PC-3 (cell line): Measurements from ENCODE around the gene DNAH10. TPM values are rescaled to one million over a fixed set of nuclear protein-coding genes. Genes with fewer than 3 reads are reported as not detected.

Experiments used
- ATAC-seq: fragments of 200-7000 bp; cut with Tn5 transposase; 2 replicates; pipeline ENCODE4 v1.9.1; 2020; ENCODE audit warnings: mild to moderate bottlenecking, moderate library complexity
- BruUV-seq: library from RNA; stranded (reverse); fragments of 400-500 nt; replicated peaks from 2 replicates; lab custom pipeline; 2021; lab: Mats Ljungman, UMichigan
- CTCF ChIA-PET: fragments of 300-600 bp; sonication (Branson Sonifier 250); formaldehyde crosslinking; loops from one replicate; lab custom pipeline; 2022; ENCODE audit warnings: antibody characterized with exemption; lab: Charles Lee
- POLR2A ChIA-PET: fragments of 300-600 bp; sonication (Branson Sonifier 250); formaldehyde crosslinking; loops from one replicate; lab custom pipeline; 2022; ENCODE audit warnings: antibody characterized with exemption; ENCODE audit not compliant: unreplicated experiment; lab: Charles Lee
- DNase-seq: peaks from one replicate; pipeline ENCODE4 v3.0.0-alpha.2; 2015
- H2AFZ ChIP-seq: fragments of 300-600 bp; sonication (generic); 2 replicates; pipeline ENCODE4 v1.6.0; 2016; ENCODE audit warnings: antibody characterized with exemption, low read length
- H3F3A ChIP-seq: fragments of 300-600 bp; sonication (generic); one replicate; pipeline ENCODE4 v1.6.0; 2017; ENCODE audit warnings: antibody characterized with exemption, low read length, control low read depth, mild to moderate bottlenecking; ENCODE audit not compliant: unreplicated experiment
- H3K27ac ChIP-seq: fragments of 300-600 bp; sonication (generic); 2 replicates; pipeline ENCODE4 v1.5.1; 2016; ENCODE audit warnings: mild to moderate bottlenecking, low read length
- H3K27me3 ChIP-seq: fragments of 300-600 bp; sonication (generic); 2 replicates; pipeline ENCODE4 v1.6.1; 2016; ENCODE audit warnings: low read length, mixed read lengths
- H3K36me3 ChIP-seq: fragments of 300-600 bp; sonication (generic); 2 replicates; pipeline ENCODE4 v1.6.1; 2016; ENCODE audit warnings: low read depth, mixed run types, low read length, mixed read lengths
- H3K4me1 ChIP-seq: fragments of 300-600 bp; sonication (generic); 2 replicates; pipeline ENCODE4 v1.5.1; 2016; ENCODE audit warnings: low read length; ENCODE audit not compliant: insufficient read depth
- H3K4me2 ChIP-seq: fragments of 300-600 bp; sonication (generic); 2 replicates; pipeline ENCODE4 v1.6.0; 2016; ENCODE audit warnings: low read length
- H3K4me3 ChIP-seq: fragments of 300-600 bp; sonication (generic); 2 replicates; pipeline ENCODE4 v1.5.1; 2016; ENCODE audit warnings: mild to moderate bottlenecking, low read length, mixed read lengths
- H3K79me2 ChIP-seq: fragments of 300-600 bp; sonication (generic); 2 replicates; pipeline ENCODE4 v1.6.1; 2017; ENCODE audit warnings: low read length, mixed read lengths
- H3K9ac ChIP-seq: fragments of 300-600 bp; sonication (generic); 2 replicates; pipeline ENCODE4 v1.6.0; 2016; ENCODE audit warnings: mild to moderate bottlenecking, low read length
- H3K9me2 ChIP-seq: fragments of 300-600 bp; sonication (generic); replicated peaks from 2 replicates; pipeline ENCODE4 v1.6.1; 2016; ENCODE audit warnings: mixed run types, low read length, mixed read lengths
- H3K9me3 ChIP-seq: fragments of 300-600 bp; sonication (generic); 2 replicates; pipeline ENCODE4 v1.6.1; 2016; ENCODE audit warnings: low read length, mixed read lengths
- H4K20me1 ChIP-seq: fragments of 300-600 bp; sonication (generic); 2 replicates; pipeline ENCODE4 v1.6.1; 2016; ENCODE audit warnings: low read length, mixed read lengths
- EZH2 ChIP-seq: fragments of 300-600 bp; sonication (generic); IDR thresholded peaks from one replicate; pipeline ENCODE4 v1.6.1; 2017; ENCODE audit warnings: antibody characterized with exemption, mild to moderate bottlenecking, low read length; ENCODE audit not compliant: unreplicated experiment
- EZH2phosphoT487 ChIP-seq: fragments of 300-600 bp; sonication (generic); IDR thresholded peaks from 2 replicates; pipeline ENCODE4 v1.6.1; 2018; ENCODE audit warnings: mild to moderate bottlenecking, antibody characterized with exemption, low read length, borderline replicate concordance
- intact Hi-C: fragments of 100-400 bp; cut with micrococcal nuclease; formaldehyde crosslinking; loops from 2 replicates; pipeline ENCODE4 v1.9.0; 2023
- total RNA-seq: library from RNA; depleted of rRNA; stranded (reverse); fragments of >200 nt; gene quantifications from 2 replicates; pipeline ENCODE4 v1.2.3, GENCODE V29; 2014
- TF ChIP-seq, protein P1 (sequence below): fragments of 300-600 bp; sonication (generic); conservative IDR thresholded peaks from 2 replicates; pipeline ENCODE4 v1.5.1; 2017; ENCODE audit warnings: antibody characterized with exemption, low read depth, mild to moderate bottlenecking, low read length

The DNAH10 gene
- total RNA-seq, 1 experiment from 2014 or later: 0.15 TPM

- H3F3A ChIP-seq: no peaks in the 10 kb centered on the region
- no TSS peak for BruUV-seq
- H3K9me2 ChIP-seq: no peaks in the 10 kb centered on the region
- H3K27ac ChIP-seq: no peak overlapping the region
- H3K27me3 ChIP-seq: peaks cover 16% of the 10 kb centered on the region
- CTCF ChIA-PET: no interaction called here
- H3K9me3 ChIP-seq: no peaks in the 10 kb centered on the region
- H3K4me3 ChIP-seq: no peak overlapping the region
- ATAC-seq: no peak
- H3K4me2 ChIP-seq: no peak overlapping the region
- DNase-seq: no peak
- POLR2A ChIA-PET: no interaction called here
- intact Hi-C loops: no loop called here
- H3K36me3 ChIP-seq: no peaks in the 10 kb centered on the region
- no peak overlapping the region for H2AFZ ChIP-seq
- H4K20me1 ChIP-seq: no peaks in the 10 kb centered on the region
- H3K9ac ChIP-seq: no peak overlapping the region
- H3K4me1 ChIP-seq: peaks cover 10% of the 10 kb centered on the region
- no peaks in the 10 kb centered on the region for H3K79me2 ChIP-seq
- TF ChIP-seq EZH2: no peak
- TF ChIP-seq, protein P1, sequence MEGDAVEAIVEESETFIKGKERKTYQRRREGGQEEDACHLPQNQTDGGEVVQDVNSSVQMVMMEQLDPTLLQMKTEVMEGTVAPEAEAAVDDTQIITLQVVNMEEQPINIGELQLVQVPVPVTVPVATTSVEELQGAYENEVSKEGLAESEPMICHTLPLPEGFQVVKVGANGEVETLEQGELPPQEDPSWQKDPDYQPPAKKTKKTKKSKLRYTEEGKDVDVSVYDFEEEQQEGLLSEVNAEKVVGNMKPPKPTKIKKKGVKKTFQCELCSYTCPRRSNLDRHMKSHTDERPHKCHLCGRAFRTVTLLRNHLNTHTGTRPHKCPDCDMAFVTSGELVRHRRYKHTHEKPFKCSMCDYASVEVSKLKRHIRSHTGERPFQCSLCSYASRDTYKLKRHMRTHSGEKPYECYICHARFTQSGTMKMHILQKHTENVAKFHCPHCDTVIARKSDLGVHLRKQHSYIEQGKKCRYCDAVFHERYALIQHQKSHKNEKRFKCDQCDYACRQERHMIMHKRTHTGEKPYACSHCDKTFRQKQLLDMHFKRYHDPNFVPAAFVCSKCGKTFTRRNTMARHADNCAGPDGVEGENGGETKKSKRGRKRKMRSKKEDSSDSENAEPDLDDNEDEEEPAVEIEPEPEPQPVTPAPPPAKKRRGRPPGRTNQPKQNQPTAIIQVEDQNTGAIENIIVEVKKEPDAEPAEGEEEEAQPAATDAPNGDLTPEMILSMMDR: no peak
- TF ChIP-seq EZH2phosphoT487: no peak
These were observed 130.8 kb downstream of the DNAH10 start for GRCh38 chr12:123892853-123893252.

GRCh38 chr12:123893276-123893675 is 131.2 kb downstream of the DNAH10 start:
- Histone ChIP-seq H3K79me2 (no peaks in the 10 kb centered on the region), H3K4me3 (no peak overlapping the region), H3K36me3 (no peaks in the 10 kb centered on the region), H3K9me2 (no peaks in the 10 kb centered on the region), H3K27ac (no peak overlapping the region), H3F3A (no peaks in the 10 kb centered on the region), H3K4me2 (no peak overlapping the region), H3K27me3 (peaks cover 13% of the 10 kb centered on the region), H3K9me3 (no peaks in the 10 kb centered on the region), H2AFZ (no peak overlapping the region), H3K9ac (no peak overlapping the region), H3K4me1 (peaks cover 10% of the 10 kb centered on the region), H4K20me1 (no peaks in the 10 kb centered on the region)
- no peak for TF ChIP-seq EZH2phosphoT487
- TF ChIP-seq, protein P1: no peak
- no peak for TF ChIP-seq EZH2
- intact Hi-C loops: no loop called here
- no peak for ATAC-seq
- no TSS peak for BruUV-seq
- CTCF ChIA-PET: no interaction called here
- POLR2A ChIA-PET: no interaction called here
- DNase-seq: no peak

DNA sequence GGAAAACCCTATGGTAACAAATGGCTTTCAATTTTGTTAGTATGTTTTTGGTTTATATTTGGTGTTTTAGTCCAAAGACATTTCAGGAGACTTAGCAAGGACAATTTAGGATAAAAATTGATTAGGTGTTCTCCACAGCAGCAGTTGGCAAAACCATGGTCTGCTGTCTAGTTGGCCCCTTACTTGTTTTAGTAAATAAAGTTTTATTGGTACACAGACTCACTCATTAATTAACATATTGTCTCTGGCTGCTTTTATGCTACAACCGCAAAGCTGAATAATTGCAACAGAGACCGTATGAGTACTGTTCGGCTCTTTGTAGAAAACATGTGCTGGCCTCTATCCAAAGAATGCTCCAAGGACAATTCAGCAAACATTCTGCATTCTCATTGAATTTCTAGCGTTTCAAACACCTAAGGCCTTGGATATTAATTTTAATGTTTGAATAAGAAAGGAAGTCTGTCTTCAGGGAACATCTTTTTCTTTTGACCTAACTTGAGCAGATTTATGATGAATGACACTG is 132.8 kb downstream of the DNAH10 start:
- Histone ChIP-seq H3K79me2 (no peaks in the 10 kb centered on the region), H4K20me1 (no peaks in the 10 kb centered on the region), H3K27me3 (no peaks in the 10 kb centered on the region), H3K4me3 (no peak overlapping the region), H3K4me1 (peaks cover 10% of the 10 kb centered on the region), H2AFZ (no peak overlapping the region), H3F3A (no peaks in the 10 kb centered on the region), H3K27ac (no peak overlapping the region), H3K4me2 (no peak overlapping the region), H3K9ac (no peak overlapping the region), H3K36me3 (no peaks in the 10 kb centered on the region), H3K9me2 (no peaks in the 10 kb centered on the region), H3K9me3 (no peaks in the 10 kb centered on the region)
- CTCF ChIA-PET: no interaction called here
- TF ChIP-seq, protein P1: no peak
- POLR2A ChIA-PET: no interaction called here
- ATAC-seq: no peak
- BruUV-seq: no TSS peak
- intact Hi-C loops: no loop called here
- no peak for DNase-seq
